Pancreas (tissue), 10 donors: ENCODE results near the gene SP7. TPM values are rescaled to one million over a fixed set of nuclear protein-coding genes. Genes with fewer than 3 reads are reported as not detected.
A peak's percentile ranks its signal among the peaks of the same experiment; 100 is the strongest.

ENCODE experiments used
- ATAC-seq, 4 donors: fragments of 200-7000 bp; cut with Tn5 transposase; one replicate each; pipeline versions ENCODE4 v1.8.0 to v1.9.1; 2020; ENCODE audit warnings: mild to moderate bottlenecking in 4 of 4, moderate library complexity in 4 of 4
- DNase-seq, 6 donors: peaks; one replicate each; pipeline ENCODE4 v3.0.0-alpha.2; 2020
- FAIRE-seq: peaks from 2 replicates; lab custom pipeline; 2012; peaks lifted over from hg19 to GRCh38; lab: Jason Lieb, UNC
- H3K27ac ChIP-seq, 4 donors: fragments of 200-600 bp; sonication (generic); 1 replicate in 3 of 4; 2 replicates in 1 of 4; pipeline versions ENCODE4 v1.5.0 to v1.8.0; 2020
- H3K27me3 ChIP-seq, 4 donors: fragments of 200-600 bp; one replicate each; pipeline ENCODE4 v1.8.0; 2021
- H3K36me3 ChIP-seq, 3 donors: fragments of 200-600 bp; sonication (generic) in 1 of 3; one replicate each; pipeline versions ENCODE4 v1.5.0 to v1.8.0; 2020 to 2021
- H3K4me1 ChIP-seq, 3 donors: fragments of 200-600 bp; one replicate each; pipeline ENCODE4 v1.8.0; 2021
- H3K4me3 ChIP-seq, 4 donors: fragments of 200-600 bp; sonication (generic) in 2 of 4; one replicate each; pipeline versions ENCODE4 v1.5.0 to v1.8.0; 2020 to 2021
- H3K9me3 ChIP-seq, 4 donors: fragments of 200-600 bp; one replicate each; pipeline ENCODE4 v1.8.0; 2021
- CTCF ChIP-seq, 4 donors: fragments of 200-600 bp; sonication (generic) in 3 of 4; IDR thresholded peaks; one replicate each; pipeline versions ENCODE4 v1.5.0 to v1.8.0; 2021; ENCODE audit warnings: antibody characterized with exemption in 4 of 4
- whole genome bisulfite sequencing, 2 donors: extraction: QIAGEN DNeasy Blood & Tissue Kit; methylation state at CpG; one replicate each; pipeline ENCODE4 v1.1.7; 2013; 5-methylcytosine and 5-hydroxymethylcytosine counted together
- intact Hi-C, 3 donors: fragments of 100-400 bp; cut with DNase I; formaldehyde crosslinking; loops; one replicate each; pipeline versions ENCODE4 v1.11.1 to v1.14.2; 2022
- polyA plus RNA-seq, 2 donors: library from polyadenylated mRNA; stranded (reverse); fragments of 200-250 nt; gene quantifications; one replicate each; pipeline ENCODE4 v1.2.3, GENCODE V29; 2013
- total RNA-seq, 6 donors: library from RNA; stranded (reverse); fragmentation: NEBNext Ultra II Directional in 4 of 6; extraction: Animal tissue kit (Norgen Biotek cat#: 25700) in 4 of 6; gene quantifications; one replicate each; pipeline versions ENCODE4 v1.2.1 to v1.2.4, GENCODE V29; 2021 to 2023
- donor health status: healthy with polysubstance abuse.
- donor health status: DM: no; HTN: no; CAD: no; lungs with moderate emphysema.
- donor health status: DM: no; HTN: no; CAD: no.
- donor health status: control.
- donor health status: control.
- donor health status: Bipolar disorder and iron deficiency.
- donor health status: DM: yes; HTN: yes; CAD: no.
- donor health status: DM: no; HTN: no; CAD: no.
- donor health status: DM: no; HTN: no; CAD: no.
- donor health status: DM: yes; HTN: yes; CAD: no.

Gene SP7
- not detected for total RNA-seq
- polyA plus RNA-seq = not detected

DNA sequence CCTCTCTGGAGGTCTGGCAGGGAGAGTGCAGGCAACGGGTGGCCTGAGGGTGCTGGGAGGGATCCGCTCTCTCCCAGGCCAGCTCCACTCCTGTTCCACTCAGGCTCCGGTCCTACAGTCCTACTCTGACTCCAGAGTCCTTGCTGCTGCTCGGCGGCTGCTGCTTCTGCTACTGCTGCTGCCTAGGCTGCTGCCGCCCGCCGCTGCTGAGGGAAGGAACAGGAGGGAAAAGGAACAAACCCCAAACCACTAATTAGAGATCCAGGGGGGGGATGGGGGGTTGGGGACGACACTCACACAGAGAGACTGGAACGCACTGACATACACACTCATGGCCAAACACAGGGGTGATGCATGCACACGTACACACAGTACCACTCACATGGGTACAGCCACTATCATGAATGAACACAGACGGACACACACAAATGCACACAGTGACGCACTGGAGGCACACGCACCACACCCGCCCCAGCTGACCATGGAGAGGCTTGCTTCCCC lies at the start of gene SP7:
Gene SP7, minus strand, starts transcription at position 174 of the 501 bp plus-strand sequence. CDS start 708 bp downstream, outside the sequence.
- H3K27ac ChIP-seq = no peak within 1 kb of the TSS
- no peaks in the 10 kb centered on the region for H3K27me3 ChIP-seq
- H3K4me3 ChIP-seq = no peak within 1 kb of the TSS
- H3K36me3 ChIP-seq = no peaks in the 10 kb centered on the region
- intact Hi-C loops = no loop called here
- ATAC-seq (no peak), FAIRE-seq (no peak), DNase-seq (no peak)
- 54 to 66% methylated on average over 14 to 15 of the region's 15 CpGs for WGBS, 2 donors
- no peak for TF ChIP-seq CTCF (IDR thresholded peaks at IDR 0.05)
- H3K9me3 ChIP-seq = no peaks in the 10 kb centered on the region
- no peaks in the 10 kb centered on the region for H3K4me1 ChIP-seq

GRCh38 chr12:53383258-53383657 lies 47.1 kb upstream of the SP7 start:
- Histone ChIP-seq H3K4me1 (peaks cover 46 to 80% (median 54%) of the 10 kb centered on the region in 3 donors), H3K36me3 (peaks cover 0 to 23% (median 7%) of the 10 kb centered on the region in 3 donors), H3K4me3 (peak overlapping the region in 2 of 4 donors; percentile 23 to 31), H3K9me3 (no peaks in the 10 kb centered on the region), H3K27me3 (no peaks in the 10 kb centered on the region), H3K27ac (no peak overlapping the region)
- intact Hi-C loops = no loop called here
- TF ChIP-seq CTCF (IDR thresholded peaks at IDR 0.05) = no peak
- FAIRE-seq = no peak
- no peak for ATAC-seq
- DNase-seq = peak in 1 of 6 donors; percentile 15
- WGBS, 2 donors = 39 to 45% methylated on average over 2 of the region's 2 CpGs

- DNase-seq (peak in 4 of 6 donors; percentile 48 to 79 (median 62)), ATAC-seq (no peak), FAIRE-seq (no peak)
- Histone ChIP-seq H3K4me3 (peak overlapping the region in 2 of 4 donors; percentile 51 to 57), H3K9me3 (no peaks in the 10 kb centered on the region), H3K27me3 (no peaks in the 10 kb centered on the region), H3K27ac (peak overlapping the region in 2 of 4 donors; percentile 97), H3K4me1 (peaks cover 35 to 68% (median 52%) of the 10 kb centered on the region in 3 donors), H3K36me3 (peaks cover 0 to 23% (median 7%) of the 10 kb centered on the region in 3 donors)
- intact Hi-C loops = no loop called here
- 28 to 33% methylated on average over 9 of the region's 9 CpGs for WGBS, 2 donors
- TF ChIP-seq CTCF (IDR thresholded peaks at IDR 0.05) = peak in 1 of 4 donors; percentile 22
Measured at GRCh38 chr12:53381731-53382630, 45.8 kb upstream of the SP7 start.

GRCh38 chr12:53380794-53381730 lies 44.9 kb upstream of the SP7 start:
- intact Hi-C loops = no loop called here
- DNase-seq = peak in 4 of 6 donors; percentile 29 to 50 (median 43)
- ATAC-seq = no peak
- FAIRE-seq = no peak
- WGBS, 2 donors = 10 to 15% methylated on average over 19 to 21 of the region's 21 CpGs
- Histone ChIP-seq H3K27ac (peak overlapping the region; percentile 77 to 97 (median 96)), H3K4me3 (peak overlapping the region in 3 of 4 donors; percentile 32 to 57 (median 51)), H3K36me3 (peaks cover 0 to 23% (median 7%) of the 10 kb centered on the region in 3 donors), H3K27me3 (no peaks in the 10 kb centered on the region), H3K4me1 (peaks cover 32 to 59% (median 44%) of the 10 kb centered on the region in 3 donors), H3K9me3 (no peaks in the 10 kb centered on the region)
- TF ChIP-seq CTCF (IDR thresholded peaks at IDR 0.05) = no peak
